Neutrophil (primary cell): ENCODE data around the gene LPCAT4.
A peak's percentile ranks its signal among the peaks of the same experiment; 100 is the strongest.

Source experiments
- H3K27ac ChIP-seq: fragments of 200-600 bp; sonication (generic); 2 replicates; pipeline ENCODE4 v1.5.1; 2016; ENCODE audit warnings: mild to moderate bottlenecking, moderate library complexity
- H3K27me3 ChIP-seq: fragments of 200-600 bp; sonication (generic); 2 replicates; pipeline ENCODE4 v1.6.0; 2016; ENCODE audit warnings: mild to moderate bottlenecking
- H3K36me3 ChIP-seq: fragments of 200-600 bp; sonication (generic); 2 replicates; pipeline ENCODE4 v1.5.1; 2017
- H3K4me1 ChIP-seq, 2 experiments: fragments of 200-600 bp in 1 of 2; sonication (generic) in 1 of 2; 1 replicate in 1 of 2; 2 replicates in 1 of 2; pipeline versions ENCODE4 v1.5.1 to v1.6.1; 2013 to 2016; ENCODE audit warnings: low read depth in 1 of 2, low read length in 1 of 2, mild to moderate bottlenecking in 1 of 2, moderate library complexity in 1 of 2; ENCODE audit not compliant: control insufficient read depth in 1 of 2, insufficient read depth in 1 of 2
- H3K4me3 ChIP-seq, 2 experiments: fragments of 200-600 bp in 1 of 2; sonication (generic) in 1 of 2; 1 replicate in 1 of 2; 2 replicates in 1 of 2; pipeline ENCODE4 v1.5.1; 2013 to 2016; ENCODE audit warnings: low read depth in 1 of 2, low read length in 1 of 2, mild to moderate bottlenecking in 1 of 2, moderate library complexity in 1 of 2
- H3K9me3 ChIP-seq: fragments of 200-600 bp; sonication (generic); 2 replicates; pipeline ENCODE4 v1.5.1; 2016
- CTCF ChIP-seq: fragments of 200-600 bp; sonication (generic); IDR thresholded peaks from 2 replicates; pipeline ENCODE4 v1.5.1; 2016; ENCODE audit warnings: antibody characterized with exemption

Gene LPCAT4

GRCh38 chr15:34334672-34335071 is 32.3 kb downstream of the LPCAT4 start:
- Histone ChIP-seq H3K4me1 (peaks cover 60 to 68% of the 10 kb centered on the region in 2 experiments), H3K27ac (peak overlapping the region; percentile 99), H3K27me3 (no peaks in the 10 kb centered on the region), H3K9me3 (no peaks in the 10 kb centered on the region), H3K4me3 (peak overlapping the region; percentile 83 to 97), H3K36me3 (peaks cover 18% of the 10 kb centered on the region)
- no peak for TF ChIP-seq CTCF

- peak overlapping the region; percentile 99 for H3K27ac ChIP-seq
- H3K36me3 ChIP-seq = peaks cover 9% of the 10 kb centered on the region
- TF ChIP-seq CTCF = no peak
- no peaks in the 10 kb centered on the region for H3K9me3 ChIP-seq
- peaks cover 63 to 72% of the 10 kb centered on the region in 2 experiments for H3K4me1 ChIP-seq
- H3K27me3 ChIP-seq = no peaks in the 10 kb centered on the region
- peak overlapping the region; percentile 83 to 97 for H3K4me3 ChIP-seq
Observed at GRCh38 chr15:34332553-34333120, 34.4 kb downstream of the LPCAT4 start.

GRCh38 chr15:34331809-34332208 is 35.2 kb downstream of the LPCAT4 start:
- Histone ChIP-seq H3K36me3 (peaks cover 9% of the 10 kb centered on the region), H3K4me1 (peaks cover 71 to 77% of the 10 kb centered on the region in 2 experiments), H3K27me3 (no peaks in the 10 kb centered on the region), H3K9me3 (no peaks in the 10 kb centered on the region), H3K27ac (peak overlapping the region; percentile 99), H3K4me3 (peak overlapping the region in 1 of 2 experiments; percentile 83)
- TF ChIP-seq CTCF = no peak

- H3K27ac ChIP-seq = peak overlapping the region; percentile 99
Observed at GRCh38 chr15:34330279-34330678, 36.7 kb downstream of the LPCAT4 start.

GRCh38 chr15:34329006-34329405 is 38.0 kb downstream of the LPCAT4 start:
- no peaks in the 10 kb centered on the region for H3K9me3 ChIP-seq
- no peaks in the 10 kb centered on the region for H3K27me3 ChIP-seq
- H3K36me3 ChIP-seq = peaks cover 9% of the 10 kb centered on the region
- H3K27ac ChIP-seq = peak overlapping the region; percentile 99
- H3K4me3 ChIP-seq = no peak overlapping the region
- TF ChIP-seq CTCF = no peak
- peaks cover 60 to 83% of the 10 kb centered on the region in 2 experiments for H3K4me1 ChIP-seq

More at GRCh38 chr15:34330279-34330678, 36.7 kb downstream of the LPCAT4 start:
- no peaks in the 10 kb centered on the region for H3K27me3 ChIP-seq
- H3K4me1 ChIP-seq = peaks cover 69 to 78% of the 10 kb centered on the region in 2 experiments
- H3K4me3 ChIP-seq = no peak overlapping the region
- no peaks in the 10 kb centered on the region for H3K9me3 ChIP-seq
- no peak for TF ChIP-seq CTCF
- H3K36me3 ChIP-seq = peaks cover 9% of the 10 kb centered on the region
